Stimulated activated CD8-positive, alpha-beta memory T cell treated with anti-CD3 and anti-CD28 coated beads, Interleukin-7, amount 100 ng/mL, for 48 hours (primary cell): ENCODE measurements around the gene IDH3G.

ENCODE experiments used
- DNase-seq, 2 donors: peaks; one replicate each; pipeline ENCODE4 v3.0.0-alpha.2; 2020; ENCODE audit warnings: low read depth in 1 of 2; ENCODE audit errors: extremely low read depth in 1 of 2

The IDH3G gene

DNA sequence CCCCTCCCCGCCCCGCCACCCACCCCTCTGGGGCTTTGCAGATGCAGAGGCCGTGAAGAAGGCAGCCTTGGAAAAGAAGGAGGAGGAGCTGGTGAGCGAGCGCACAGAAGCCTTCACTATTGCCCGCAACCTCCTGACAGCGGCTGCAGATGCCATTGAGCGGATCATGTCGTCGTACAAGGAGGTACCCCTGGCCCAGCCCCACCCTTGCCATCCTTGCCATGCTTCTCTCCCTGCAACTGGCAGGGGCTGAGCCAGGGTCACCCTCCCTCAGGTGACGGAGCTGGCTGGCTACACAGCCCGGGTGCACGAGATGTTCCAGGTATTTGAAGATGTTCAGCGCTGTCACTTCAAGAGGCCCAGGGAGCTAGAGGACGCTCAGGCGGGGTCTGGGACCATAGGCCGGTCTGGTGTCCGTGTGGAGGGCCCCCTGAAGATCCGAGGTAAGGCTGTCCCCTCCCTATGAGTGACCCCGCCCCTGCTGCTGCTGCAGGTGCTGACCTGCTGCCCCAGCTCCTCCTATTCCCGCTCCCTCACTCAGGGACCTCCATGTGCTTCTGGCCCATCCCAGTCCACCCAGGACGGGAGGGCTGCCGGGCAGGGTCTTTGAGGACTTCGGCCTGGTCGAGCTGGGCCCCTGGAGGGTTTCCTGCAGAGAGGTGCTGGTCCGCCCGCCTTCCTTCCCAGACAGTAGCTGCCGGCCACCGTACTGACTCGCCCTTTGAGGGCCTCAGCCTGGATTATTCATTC, 57.9 kb downstream of the IDH3G start:
- no peak for DNase-seq
